HEK293 (cell line): ENCODE results near the gene C8G.

ENCODE experiments used
- CTCF ChIP-seq: fragments of 450-650 bp; formaldehyde crosslinking; IDR thresholded peaks from 2 replicates; pipeline ENCODE4 v1.5.1; 2016; ENCODE audit warnings: missing biosample characterization, missing genetic modification characterization
- HOXA7 ChIP-seq: sonication (generic); formaldehyde crosslinking; IDR thresholded peaks from 2 replicates; pipeline ENCODE4 v1.8.1; 2022; ENCODE audit warnings: missing genetic modification reagents, borderline replicate concordance
- ZNF223 ChIP-seq: fragments of 450-650 bp; formaldehyde crosslinking; IDR thresholded peaks from 2 replicates; pipeline ENCODE4 v1.5.1; 2016; ENCODE audit warnings: missing biosample characterization, missing genetic modification characterization
- ZNF510 ChIP-seq: fragments of 450-650 bp; formaldehyde crosslinking; IDR thresholded peaks from 2 replicates; pipeline ENCODE4 v1.5.1; 2018; ENCODE audit warnings: mild to moderate bottlenecking, missing genetic modification characterization, missing biosample characterization; ENCODE audit not compliant: insufficient replicate concordance

- TF ChIP-seq ZNF510 (no peak), ZNF223 (no peak), HOXA7 (no peak), CTCF (no peak)
Observed at GRCh38 chr9:136935651-136936050, 9.4 kb upstream of the C8G start.
